DOHH2 (cell line): ENCODE measurements around the gene OCSTAMP.

Experiments
- H3F3A ChIP-seq: fragments of 200-600 bp; sonication (generic), shearing (Covaris generic); 2 replicates; pipeline ENCODE4 v1.6.0; 2016; ENCODE audit warnings: antibody characterized with exemption, mild to moderate bottlenecking; ENCODE audit not compliant: control insufficient read depth, insufficient read depth
- H3K27ac ChIP-seq: fragments of 200-600 bp; sonication (generic); 2 replicates; pipeline ENCODE4 v1.5.1; 2014; ENCODE audit warnings: low read depth, mild to moderate bottlenecking, low read length, moderate library complexity
- H3K27me3 ChIP-seq: fragments of 200-600 bp; sonication (generic); 2 replicates; pipeline ENCODE4 v1.6.1; 2014; ENCODE audit warnings: mild to moderate bottlenecking, low read length, mixed read lengths; ENCODE audit not compliant: control insufficient read depth
- H3K36me3 ChIP-seq: fragments of 200-600 bp; sonication (generic); 2 replicates; pipeline ENCODE4 v1.6.1; 2014; ENCODE audit warnings: mild to moderate bottlenecking, low read length, moderate library complexity, mixed read lengths; ENCODE audit not compliant: control insufficient read depth
- H3K4me1 ChIP-seq: fragments of 200-600 bp; sonication (generic); 2 replicates; pipeline ENCODE4 v1.6.1; 2014; ENCODE audit warnings: mild to moderate bottlenecking, low read length, mixed read lengths; ENCODE audit not compliant: control insufficient read depth
- H3K4me2 ChIP-seq: fragments of 200-600 bp; sonication (generic); 2 replicates; pipeline ENCODE4 v1.6.0; 2014; ENCODE audit warnings: mild to moderate bottlenecking, low read length, moderate library complexity
- H3K4me3 ChIP-seq: fragments of 200-600 bp; sonication (generic); 2 replicates; pipeline ENCODE4 v1.5.1; 2014; ENCODE audit warnings: mild to moderate bottlenecking, low read length, mixed read lengths
- H3K79me2 ChIP-seq: fragments of 200-600 bp; sonication (generic); 2 replicates; pipeline ENCODE4 v1.6.1; 2014; ENCODE audit warnings: mild to moderate bottlenecking, low read length, mixed read lengths; ENCODE audit not compliant: control insufficient read depth
- H3K9me2 ChIP-seq: fragments of 200-600 bp; sonication (generic); replicated peaks from 2 replicates; pipeline ENCODE4 v1.6.1; 2014; ENCODE audit warnings: mild to moderate bottlenecking, low read length, mixed read lengths; ENCODE audit not compliant: control insufficient read depth
- H3K9me3 ChIP-seq: fragments of 200-600 bp; sonication (generic); 2 replicates; pipeline ENCODE4 v1.6.1; 2014; ENCODE audit warnings: antibody characterized with exemption, low read length, mixed read lengths; ENCODE audit not compliant: control insufficient read depth, insufficient read depth
- H4K20me1 ChIP-seq: fragments of 200-600 bp; sonication (generic); 2 replicates; pipeline ENCODE4 v1.6.0; 2014; ENCODE audit warnings: low read depth, mild to moderate bottlenecking, antibody characterized with exemption, low read length, moderate library complexity; ENCODE audit not compliant: control insufficient read depth, insufficient read depth
- CTCF ChIP-seq: fragments of 200-600 bp; sonication (generic); IDR thresholded peaks from one replicate; pipeline ENCODE4 v1.5.1; 2014; ENCODE audit warnings: antibody characterized with exemption, mild to moderate bottlenecking, low read depth, low read length; ENCODE audit not compliant: poor library complexity, severe bottlenecking
- EZH2phosphoT487 ChIP-seq: fragments of 200-600 bp; sonication (generic); IDR thresholded peaks from 2 replicates; pipeline ENCODE4 v1.6.1; 2017; ENCODE audit warnings: borderline replicate concordance, mild to moderate bottlenecking, antibody characterized with exemption, low read length, moderate library complexity, mixed read lengths

The OCSTAMP gene

GRCh38 chr20:46566125-46566524, 15.7 kb upstream of the OCSTAMP start:
- Histone ChIP-seq H3K36me3 (no peaks in the 10 kb centered on the region), H3K79me2 (no peaks in the 10 kb centered on the region), H3K4me1 (peaks cover 4% of the 10 kb centered on the region; the same call in 1 of the 2 replicates), H3K27me3 (peaks cover 6% of the 10 kb centered on the region; the same call in 1 of the 2 replicates), H3F3A (no peaks in the 10 kb centered on the region), H3K9me3 (no peaks in the 10 kb centered on the region), H3K4me3 (no peak overlapping the region), H3K9me2 (no peaks in the 10 kb centered on the region), H4K20me1 (no peaks in the 10 kb centered on the region), H3K4me2 (no peak overlapping the region), H3K27ac (no peak overlapping the region)
- TF ChIP-seq CTCF (no peak), EZH2phosphoT487 (no peak)

GRCh38 chr20:46564241-46564957, 13.9 kb upstream of the OCSTAMP start:
- Histone ChIP-seq H4K20me1 (no peaks in the 10 kb centered on the region), H3K36me3 (no peaks in the 10 kb centered on the region), H3F3A (no peaks in the 10 kb centered on the region), H3K79me2 (no peaks in the 10 kb centered on the region), H3K27me3 (peaks cover 3% of the 10 kb centered on the region; the same call in 1 of the 2 replicates), H3K27ac (no peak overlapping the region), H3K9me3 (no peaks in the 10 kb centered on the region), H3K4me3 (no peak overlapping the region), H3K9me2 (no peaks in the 10 kb centered on the region), H3K4me1 (peaks cover 4% of the 10 kb centered on the region; the same call in 1 of the 2 replicates), H3K4me2 (no peak overlapping the region)
- TF ChIP-seq EZH2phosphoT487 (no peak), CTCF (no peak)

- H3K79me2 ChIP-seq: no peaks in the 10 kb centered on the region
- peaks cover 4% of the 10 kb centered on the region; the same call in 1 of the 2 replicates for H3K4me1 ChIP-seq
- H3K9me3 ChIP-seq: no peaks in the 10 kb centered on the region
- no peaks in the 10 kb centered on the region for H3F3A ChIP-seq
- H3K36me3 ChIP-seq: no peaks in the 10 kb centered on the region
- H3K9me2 ChIP-seq: no peaks in the 10 kb centered on the region
- no peak overlapping the region for H3K4me3 ChIP-seq
- no peak for TF ChIP-seq EZH2phosphoT487
- no peak for TF ChIP-seq CTCF
- no peak overlapping the region for H3K4me2 ChIP-seq
- peaks cover 3% of the 10 kb centered on the region; the same call in 1 of the 2 replicates for H3K27me3 ChIP-seq
- H3K27ac ChIP-seq: no peak overlapping the region
- H4K20me1 ChIP-seq: no peaks in the 10 kb centered on the region
Measured at GRCh38 chr20:46563860-46564221, 13.4 kb upstream of the OCSTAMP start.
